Prostate gland (tissue), 2 donors: Measurements from ENCODE around the gene PPP4R2.

ENCODE experiments used
- CTCF ChIP-seq, 4 experiments: fragments of 200-600 bp in 2 of 4; fragments of 450-650 bp in 2 of 4; sonication (generic) in 2 of 4; IDR thresholded peaks; 1 replicate in 3 of 4; 2 replicates in 1 of 4; pipeline ENCODE4 v1.5.1; 2016 to 2019; ENCODE audit warnings: antibody characterized with exemption in 4 of 4, mild to moderate bottlenecking in 2 of 4, moderate library complexity in 2 of 4
- POLR2A ChIP-seq: fragments of 450-650 bp; IDR thresholded peaks from one replicate; pipeline ENCODE4 v1.6.1; 2016; ENCODE audit warnings: antibody characterized with exemption, mild to moderate bottlenecking
- POLR2AphosphoS5 ChIP-seq: sonication (generic); formaldehyde crosslinking; IDR thresholded peaks from one replicate; pipeline ENCODE4 v1.6.1; 2017; ENCODE audit warnings: antibody characterized with exemption

- TF ChIP-seq CTCF (IDR thresholded peaks at IDR 0.05) (no peak), POLR2A (no peak), POLR2AphosphoS5 (no peak)
These were observed 37.3 kb upstream of the PPP4R2 start for GRCh38 chr3:72959336-72959735.
